HTR-8/SVneo (cell line): ENCODE measurements around the gene SLC9C1.
"Not testable (repeated sequence)": the region's sequence is repeated elsewhere in the genome, so short reads cannot be mapped to it uniquely, and the experiment has no call there.

Experiments
- DNase-seq: peaks from one replicate; pipeline ENCODE4 v3.0.0; 2011; ENCODE audit warnings: low spot score, mixed read lengths; ENCODE audit not compliant: insufficient read length
- FAIRE-seq: peaks from 2 replicates; lab custom pipeline; 2011; peaks lifted over from hg19 to GRCh38; lab: Jason Lieb, UNC

Gene SLC9C1

GRCh38 chr3:112228786-112229185 lies 65.2 kb downstream of the SLC9C1 start:
- no peak for FAIRE-seq
- no peak for DNase-seq

GRCh38 chr3:112200317-112200666 lies 93.7 kb downstream of the SLC9C1 start:
- DNase-seq, result no peak
- FAIRE-seq, result no peak

- no peak for FAIRE-seq
- no peak for DNase-seq
Observed at GRCh38 chr3:112199622-112200316, 94.2 kb downstream of the SLC9C1 start.

- DNase-seq (no peak), FAIRE-seq (no peak)
Observed at GRCh38 chr3:112197131-112197530, 96.9 kb downstream of the SLC9C1 start.

DNA sequence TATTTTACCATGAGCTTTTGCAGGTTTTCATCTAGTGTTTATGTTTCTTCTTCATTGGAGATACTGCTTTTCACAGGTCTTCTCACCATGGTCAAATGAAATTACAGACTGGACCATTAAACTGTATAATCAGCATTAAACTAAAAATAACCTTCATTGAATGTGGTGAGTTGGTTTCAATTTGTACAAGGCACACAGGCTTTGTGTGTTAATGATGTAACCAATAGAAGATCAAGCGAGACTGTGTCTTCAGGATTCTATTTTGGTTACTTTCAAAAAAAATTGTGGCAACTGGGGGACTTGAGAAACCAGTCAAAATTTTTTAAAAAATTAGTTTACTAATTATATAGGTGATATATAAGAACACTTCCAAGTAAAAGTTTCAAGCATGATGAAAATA lies 106.7 kb downstream of the SLC9C1 start:
- DNase-seq (no peak), FAIRE-seq (no peak)

GRCh38 chr3:112185423-112186035 lies 108.5 kb downstream of the SLC9C1 start:
- not testable (repeated sequence) for FAIRE-seq, DNase-seq

- DNase-seq (no peak), FAIRE-seq (no peak)
Observed at GRCh38 chr3:112175646-112176045, 118.4 kb downstream of the SLC9C1 start.

- DNase-seq (no peak), FAIRE-seq (no peak)
Observed at GRCh38 chr3:112175037-112175436, 119.0 kb downstream of the SLC9C1 start.

DNA sequence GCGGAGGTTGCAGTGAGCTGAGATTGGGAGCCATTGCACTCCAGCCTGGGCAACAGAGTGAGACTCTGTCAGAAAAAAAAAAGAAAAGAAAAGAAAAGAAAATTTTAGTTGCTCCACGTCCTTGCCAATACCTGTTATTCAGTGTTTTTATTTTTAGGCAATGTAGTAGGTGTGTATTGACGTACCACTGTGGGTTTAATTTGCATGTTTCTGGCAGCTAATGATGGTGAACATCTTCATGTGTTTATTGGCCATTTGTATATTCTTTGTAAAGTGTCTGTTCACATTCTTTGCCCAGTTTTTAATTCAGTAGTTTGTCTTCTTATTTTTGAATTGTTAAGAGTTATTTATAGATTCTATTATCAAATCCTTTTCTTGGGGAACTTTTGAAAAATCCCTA lies 122.9 kb downstream of the SLC9C1 start:
- DNase-seq, result no peak
- no peak for FAIRE-seq

- FAIRE-seq (no peak), DNase-seq (no peak)
Observed at GRCh38 chr3:112170046-112170445, 124.0 kb downstream of the SLC9C1 start.

DNA sequence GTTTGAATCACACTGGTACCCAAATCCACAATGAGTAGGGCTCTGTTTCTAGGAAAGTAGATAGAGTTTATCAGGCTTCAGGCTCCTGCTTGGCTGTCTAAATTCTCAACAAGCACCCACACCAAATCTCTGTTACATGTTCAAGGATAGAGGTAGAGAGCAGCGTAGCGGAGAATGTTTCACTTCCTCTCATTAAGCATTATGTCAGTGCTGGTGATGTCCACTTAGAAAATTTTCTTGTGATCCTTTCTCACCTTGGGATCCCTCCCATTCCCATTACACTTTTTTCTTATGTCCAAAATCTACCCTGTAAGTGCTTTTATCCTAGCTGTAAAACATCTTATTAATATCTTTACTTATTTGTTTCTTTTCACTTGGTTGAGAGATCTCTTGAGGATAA lies 126.3 kb downstream of the SLC9C1 start:
- no peak for DNase-seq
- FAIRE-seq, result no peak

DNA sequence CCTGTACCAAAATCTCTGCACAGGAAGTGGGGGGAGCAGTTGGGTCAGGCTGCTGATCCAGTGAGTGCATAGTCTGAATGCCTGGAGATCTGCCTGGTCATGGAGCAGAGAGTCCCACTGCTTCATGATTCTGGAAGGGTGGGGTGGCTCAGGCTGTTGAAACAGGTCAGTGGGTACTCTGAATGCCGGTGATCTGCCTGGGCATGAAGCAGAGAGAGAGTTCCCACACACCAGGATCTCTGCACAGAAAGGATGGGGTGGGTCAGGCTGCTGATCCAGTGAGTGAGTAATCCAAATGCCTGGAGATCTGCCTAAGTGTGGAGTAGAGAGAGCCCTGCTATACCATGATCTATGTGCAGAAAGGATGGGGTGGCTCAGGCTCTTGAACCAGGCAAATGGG lies 144.9 kb downstream of the SLC9C1 start:
- DNase-seq (no peak), FAIRE-seq (no peak)

DNA sequence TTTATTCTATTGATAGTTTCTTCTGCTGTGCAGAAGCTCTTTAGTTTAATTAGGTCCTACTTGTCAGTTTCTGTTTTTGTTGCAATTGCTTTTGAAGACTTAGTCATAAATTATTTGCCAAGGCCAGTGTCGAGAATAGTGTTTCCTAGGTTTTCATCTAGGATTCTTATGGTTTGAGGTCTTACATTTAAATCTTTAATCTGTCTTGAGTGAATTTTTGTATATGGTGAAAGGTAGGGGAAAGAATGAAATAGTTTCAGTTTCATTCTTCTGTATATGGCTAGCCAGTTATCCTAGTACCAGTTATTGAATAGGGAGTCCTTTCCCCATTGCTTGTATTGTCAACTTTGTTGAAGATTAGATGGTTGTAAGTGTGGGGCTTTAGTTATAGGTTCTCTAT lies 150.3 kb downstream of the SLC9C1 start:
- no peak for DNase-seq
- FAIRE-seq, result no peak

GRCh38 chr3:112143251-112143650 lies 150.8 kb downstream of the SLC9C1 start:
- DNase-seq (no peak), FAIRE-seq (no peak)

DNA sequence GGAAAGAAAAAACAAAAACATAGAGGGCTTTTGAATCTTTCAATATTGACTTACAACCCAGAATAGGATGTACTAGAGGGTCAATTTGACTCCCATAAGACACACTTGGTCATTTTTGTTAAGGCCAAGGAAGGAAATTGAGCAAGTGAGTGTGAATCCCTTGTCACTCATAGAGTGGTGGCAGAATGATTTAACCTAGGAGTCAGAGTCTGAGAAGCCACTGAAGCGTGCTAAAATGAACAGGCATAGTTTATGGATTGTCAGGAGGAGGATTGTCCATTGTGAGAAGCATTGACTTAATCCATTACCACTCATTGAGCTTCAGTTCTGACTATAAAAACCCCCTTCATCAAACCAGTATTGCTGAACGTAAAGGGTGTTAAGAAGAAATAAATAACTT lies 152.7 kb downstream of the SLC9C1 start:
- FAIRE-seq, result no peak

GRCh38 chr3:112140584-112140983 lies 153.4 kb downstream of the SLC9C1 start:
- DNase-seq (no peak), FAIRE-seq (no peak)

More for the DNA sequence above, 152.7 kb downstream of the SLC9C1 start:
- DNase-seq, result no peak

GRCh38 chr3:112138219-112138969 lies 155.6 kb downstream of the SLC9C1 start:
- DNase-seq (no peak), FAIRE-seq (no peak)

DNA sequence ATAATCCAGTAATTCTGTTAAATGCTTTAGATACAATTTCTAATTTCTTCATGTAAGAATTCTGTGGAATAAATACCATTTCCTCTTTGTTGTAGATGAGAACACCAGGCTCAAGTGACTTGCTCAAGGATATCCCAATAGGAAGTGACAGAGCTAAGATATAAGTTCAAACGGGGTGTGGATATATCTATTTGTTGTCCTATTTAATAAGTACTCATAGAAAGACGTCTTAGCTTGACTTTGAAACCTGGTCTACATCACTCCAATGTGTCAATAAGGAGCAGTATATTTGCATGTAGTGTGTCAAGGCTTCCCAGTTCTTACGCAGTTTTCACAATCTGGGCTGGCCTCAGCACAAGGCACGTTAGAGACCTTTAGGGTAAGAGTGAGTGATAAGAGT lies 156.2 kb downstream of the SLC9C1 start:
- FAIRE-seq (no peak), DNase-seq (no peak)

DNA sequence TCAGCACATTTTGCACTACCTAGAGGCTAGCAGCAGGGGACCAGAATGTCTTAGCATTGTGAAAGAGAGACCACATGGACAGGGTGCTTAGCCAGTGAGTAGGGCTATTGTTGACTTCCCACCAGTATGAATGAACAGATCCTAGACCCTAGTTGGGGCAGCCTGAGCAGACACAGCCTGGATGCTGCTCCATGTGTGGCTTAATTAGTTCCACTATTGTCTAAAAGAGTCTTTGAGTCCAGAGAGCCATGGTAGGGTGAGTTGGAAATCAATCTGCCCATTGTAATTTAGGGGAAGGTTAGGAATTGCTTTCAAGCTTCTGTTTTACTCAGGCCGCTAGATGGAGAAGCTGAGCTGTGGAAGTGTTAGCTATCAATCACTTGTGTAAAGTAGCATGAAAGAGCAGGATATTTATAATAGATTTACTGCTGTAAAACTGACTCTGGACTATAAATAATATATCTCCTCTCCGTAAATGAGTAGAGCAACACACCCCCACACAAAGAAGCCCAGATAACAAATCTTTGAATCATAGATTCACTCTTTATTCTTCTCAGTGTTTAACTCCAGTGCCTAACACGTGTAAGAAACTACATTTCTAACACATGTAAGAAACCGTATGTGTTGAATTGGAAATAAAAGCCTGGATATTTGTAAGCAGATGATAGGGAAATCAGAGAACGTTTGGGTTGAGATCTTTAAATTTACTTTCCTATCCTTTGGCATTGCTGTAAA lies 156.9 kb downstream of the SLC9C1 start:
- peak; percentile 17 for DNase-seq
- no peak for FAIRE-seq

- DNase-seq (no peak), FAIRE-seq (no peak)
Observed at GRCh38 chr3:112136046-112136445, 158.0 kb downstream of the SLC9C1 start.
